GM23338 (cell line): ENCODE results near the gene IFT43. TPM values are rescaled to one million over a fixed set of nuclear protein-coding genes. Genes with fewer than 3 reads are reported as not detected.

Source experiments
- ATAC-seq: fragments of 200-7000 bp; cut with Tn5 transposase; 3 replicates; pipeline ENCODE4 v1.9.1; 2020
- DNase-seq: peaks from one replicate; pipeline ENCODE4 v3.0.0-alpha.2; 2015; ENCODE audit warnings: low spot score
- H2AFZ ChIP-seq: fragments of 200-600 bp; sonication (generic); 2 replicates; pipeline ENCODE4 v1.8.0; 2016; ENCODE audit warnings: antibody characterized with exemption, mild to moderate bottlenecking, moderate library complexity
- H3F3A ChIP-seq: fragments of 200-600 bp; sonication (generic); replicated peaks from 2 replicates; pipeline ENCODE4 v1.8.0; 2017; ENCODE audit warnings: antibody characterized with exemption, mixed run types, low read depth
- H3K27ac ChIP-seq: fragments of 200-600 bp; sonication (generic); 2 replicates; pipeline ENCODE4 v1.6.1; 2016; ENCODE audit warnings: low read depth
- H3K27me3 ChIP-seq: fragments of 200-600 bp; sonication (generic); 2 replicates; pipeline ENCODE4 v1.8.0; 2016; ENCODE audit warnings: mild to moderate bottlenecking, mixed run types, moderate library complexity; ENCODE audit not compliant: insufficient read depth
- H3K36me3 ChIP-seq: fragments of 200-600 bp; sonication (generic); 2 replicates; pipeline ENCODE4 v1.8.0; 2016; ENCODE audit warnings: mild to moderate bottlenecking; ENCODE audit not compliant: insufficient read depth
- H3K4me1 ChIP-seq: fragments of 200-600 bp; sonication (generic); 2 replicates; pipeline ENCODE4 v1.8.0; 2016; ENCODE audit warnings: mild to moderate bottlenecking, moderate library complexity; ENCODE audit not compliant: insufficient read depth
- H3K4me2 ChIP-seq: fragments of 200-600 bp; sonication (generic); 2 replicates; pipeline ENCODE4 v1.7.1; 2017; ENCODE audit warnings: mixed run types
- H3K4me3 ChIP-seq: fragments of 200-600 bp; sonication (generic); 2 replicates; pipeline ENCODE4 v1.6.1; 2016; ENCODE audit warnings: mixed run types
- H3K79me2 ChIP-seq: fragments of 200-600 bp; sonication (generic); replicated peaks from 2 replicates; pipeline ENCODE4 v1.8.0; 2017; ENCODE audit warnings: mild to moderate bottlenecking; ENCODE audit not compliant: insufficient read depth
- H3K9me2 ChIP-seq: fragments of 200-600 bp; sonication (generic); 2 replicates; pipeline ENCODE4 v1.8.0; 2017; ENCODE audit not compliant: insufficient read depth
- H4K20me1 ChIP-seq: fragments of 200-600 bp; sonication (generic); replicated peaks from 2 replicates; pipeline ENCODE4 v1.8.0; 2017; ENCODE audit warnings: mild to moderate bottlenecking; ENCODE audit not compliant: insufficient read depth
- H3K27ac Mint-ChIP-seq: 2 replicates; pipeline ENCODE4 v1.8.0; 2020; ENCODE audit warnings: inconsistent platforms, mild to moderate bottlenecking, moderate library complexity, mixed read lengths
- H3K27me3 Mint-ChIP-seq: 3 replicates; pipeline ENCODE4 v1.8.0; 2022; ENCODE audit warnings: low read depth, mild to moderate bottlenecking, moderate library complexity, mixed read lengths, inconsistent platforms; ENCODE audit not compliant: insufficient read depth, poor library complexity
- H3K36me3 Mint-ChIP-seq: 3 replicates; pipeline ENCODE4 v1.8.0; 2021; ENCODE audit warnings: low read depth, mild to moderate bottlenecking, inconsistent platforms, moderate library complexity, mixed read lengths
- H3K4me1 Mint-ChIP-seq: 3 replicates; pipeline ENCODE4 v1.8.0; 2020; ENCODE audit warnings: mild to moderate bottlenecking, inconsistent platforms, mixed read lengths
- H3K4me3 Mint-ChIP-seq: 3 replicates; pipeline ENCODE4 v1.8.0; 2021; ENCODE audit warnings: moderate library complexity, mild to moderate bottlenecking, inconsistent platforms, mixed read lengths
- H3K9me3 Mint-ChIP-seq: 3 replicates; pipeline ENCODE4 v1.8.0; 2020; ENCODE audit warnings: moderate library complexity, mild to moderate bottlenecking, inconsistent platforms, mixed read lengths
- CREB1 ChIP-seq: fragments of 250-450 bp; sonication (Bioruptor Pico); IDR thresholded peaks from 2 replicates; pipeline ENCODE4 v1.5.0; 2020; ENCODE audit warnings: low read depth, mild to moderate bottlenecking, moderate library complexity
- CTCF ChIP-seq, 2 experiments: fragments of 200-600 bp in 1 of 2; sonication (generic) in 1 of 2; conservative IDR thresholded peaks; 2 replicates each; pipeline versions ENCODE4 v1.5.1 to v1.6.1; 2016 to 2017; ENCODE audit warnings: antibody characterized with exemption in 2 of 2, low read depth in 2 of 2, mild to moderate bottlenecking in 2 of 2, moderate library complexity in 1 of 2
- ETS1 ChIP-seq: IDR thresholded peaks from 2 replicates; pipeline ENCODE4 v1.6.1; 2016; ENCODE audit warnings: antibody characterized with exemption
- EZH2phosphoT487 ChIP-seq: fragments of 200-600 bp; sonication (generic); IDR thresholded peaks from one replicate; pipeline ENCODE4 v1.8.1; 2018; ENCODE audit warnings: antibody characterized with exemption; ENCODE audit not compliant: unreplicated experiment
- NANOG ChIP-seq: IDR thresholded peaks from 2 replicates; pipeline ENCODE4 v1.6.1; 2016; ENCODE audit warnings: antibody characterized with exemption, borderline replicate concordance
- STAT1 ChIP-seq: IDR thresholded peaks from one replicate; pipeline ENCODE4 v1.6.1; 2016; ENCODE audit warnings: antibody characterized with exemption; ENCODE audit not compliant: unreplicated experiment
- ZNF114 ChIP-seq: fragments of 250-450 bp; sonication (Bioruptor Pico); IDR thresholded peaks from 2 replicates; pipeline ENCODE4 v1.5.0; 2020; ENCODE audit warnings: mild to moderate bottlenecking, moderate library complexity
- ZNF331 ChIP-seq: fragments of 250-450 bp; sonication (Bioruptor Pico); IDR thresholded peaks from 2 replicates; pipeline ENCODE4 v1.5.0; 2020; ENCODE audit warnings: low read depth, mild to moderate bottlenecking, moderate library complexity
- ZNF462 ChIP-seq: fragments of 250-450 bp; sonication (Bioruptor Pico); IDR thresholded peaks from 2 replicates; pipeline ENCODE4 v1.5.0; 2020; ENCODE audit warnings: mild to moderate bottlenecking, moderate library complexity
- polyA plus RNA-seq: library from polyadenylated mRNA; unstranded; fragments of >200 nt; fragmentation: Nextera tagmentation; extraction: Ambion mirVana; gene quantifications from 2 replicates; pipeline ENCODE4 v1.2.1, GENCODE V29; 2016
- total RNA-seq: library from RNA; depleted of rRNA; stranded (reverse); fragments of >200 nt; shearing (Covaris generic); gene quantifications from 2 replicates; pipeline ENCODE4 v1.2.3, GENCODE V29; 2014

Gene IFT43
- total and polyA plus RNA-seq, 2 experiments from 2014 or later = 21.5 to 43.1 TPM

GRCh38 chr14:75995372-75996041 is 9.9 kb downstream of the IFT43 start (continued):
- TF ChIP-seq EZH2phosphoT487 = no peak
- TF ChIP-seq STAT1 = no peak
- TF ChIP-seq NANOG = no peak
- no peak for TF ChIP-seq ZNF331 (CRISPR knock-in tag)
- no peak for TF ChIP-seq ZNF114 (CRISPR knock-in tag)

GRCh38 chr14:75996488-75996887 is 10.9 kb downstream of the IFT43 start:
- H3K27me3 Mint-ChIP-seq = peaks cover 2% of the 10 kb centered on the region
- peaks cover 4% of the 10 kb centered on the region; the same call in 1 of the 2 replicates for H3K36me3 ChIP-seq
- TF ChIP-seq STAT1 (no peak), ZNF331 (CRISPR knock-in tag) (no peak)

GRCh38 chr14:75999511-76000190 is 14.1 kb downstream of the IFT43 start:
- peaks cover 9% of the 10 kb centered on the region for H3K9me3 Mint-ChIP-seq
- Histone ChIP-seq H3K36me3 (peaks cover 9% of the 10 kb centered on the region; the same call in 1 of the 2 replicates), H3K27ac (no peak overlapping the region), H3K4me3 (no peak overlapping the region), H3K79me2 (no peaks in the 10 kb centered on the region), H3K27me3 (no peaks in the 10 kb centered on the region), H2AFZ (no peak overlapping the region), H3K9me2 (no peaks in the 10 kb centered on the region), H3K4me2 (no peak overlapping the region), H4K20me1 (no peaks in the 10 kb centered on the region; the same call in 1 of the 2 replicates), H3K4me1 (no peaks in the 10 kb centered on the region), H3F3A (no peaks in the 10 kb centered on the region)
- no peak overlapping the region for H3K4me3 Mint-ChIP-seq
- no peaks in the 10 kb centered on the region for H3K4me1 Mint-ChIP-seq
- peaks cover 2% of the 10 kb centered on the region for H3K27me3 Mint-ChIP-seq
- DNase-seq (no peak), ATAC-seq (no peak)
- H3K27ac Mint-ChIP-seq = no peak overlapping the region
- peaks cover 35% of the 10 kb centered on the region for H3K36me3 Mint-ChIP-seq
- no peak for TF ChIP-seq EZH2phosphoT487
- TF ChIP-seq NANOG = no peak
- no peak for TF ChIP-seq CTCF (conservative IDR thresholded peaks at IDR 0.05; ENCODE audit: low read depth in 2 of 2)
- TF ChIP-seq ETS1 = no peak
- TF ChIP-seq ZNF462 (CRISPR knock-in tag) = no peak
- no peak for TF ChIP-seq CREB1 (CRISPR knock-in tag)
- no peak for TF ChIP-seq ZNF331 (CRISPR knock-in tag)

More at GRCh38 chr14:75996488-75996887, 10.9 kb downstream of the IFT43 start:
- no peak overlapping the region for H3K27ac ChIP-seq
- no peaks in the 10 kb centered on the region for H3K4me1 ChIP-seq
- DNase-seq (no peak), ATAC-seq (no peak)
- Mint-ChIP-seq H3K4me3 (no peak overlapping the region), H3K36me3 (peaks cover 16% of the 10 kb centered on the region), H3K9me3 (no peaks in the 10 kb centered on the region), H3K27ac (no peak overlapping the region), H3K4me1 (no peaks in the 10 kb centered on the region)
- no peak overlapping the region for H2AFZ ChIP-seq
- H3K4me3 ChIP-seq = no peak overlapping the region
- no peaks in the 10 kb centered on the region for H3K27me3 ChIP-seq
- H4K20me1 ChIP-seq = no peaks in the 10 kb centered on the region; the same call in 1 of the 2 replicates
- H3F3A ChIP-seq = no peaks in the 10 kb centered on the region
- no peaks in the 10 kb centered on the region for H3K79me2 ChIP-seq
- H3K9me2 ChIP-seq = no peaks in the 10 kb centered on the region
- H3K4me2 ChIP-seq = no peak overlapping the region
